Activated CD4-positive, CD25-positive, alpha-beta regulatory T cell treated with anti-CD3 and anti-CD28 coated beads, Interleukin-2, amount 50 U/mL, for 24 hours (primary cell): ENCODE data around the gene RGS6.
A peak's percentile ranks its signal among the peaks of the same experiment; 100 is the strongest.

Experiments
- ATAC-seq, 2 donors: fragments of 150-1000 bp; cut with Tn5 transposase; one replicate each; pipeline ENCODE4 v1.10.0; 2021; ENCODE audit warnings: mild to moderate bottlenecking in 1 of 2, moderate library complexity in 1 of 2

RGS6 gene

DNA sequence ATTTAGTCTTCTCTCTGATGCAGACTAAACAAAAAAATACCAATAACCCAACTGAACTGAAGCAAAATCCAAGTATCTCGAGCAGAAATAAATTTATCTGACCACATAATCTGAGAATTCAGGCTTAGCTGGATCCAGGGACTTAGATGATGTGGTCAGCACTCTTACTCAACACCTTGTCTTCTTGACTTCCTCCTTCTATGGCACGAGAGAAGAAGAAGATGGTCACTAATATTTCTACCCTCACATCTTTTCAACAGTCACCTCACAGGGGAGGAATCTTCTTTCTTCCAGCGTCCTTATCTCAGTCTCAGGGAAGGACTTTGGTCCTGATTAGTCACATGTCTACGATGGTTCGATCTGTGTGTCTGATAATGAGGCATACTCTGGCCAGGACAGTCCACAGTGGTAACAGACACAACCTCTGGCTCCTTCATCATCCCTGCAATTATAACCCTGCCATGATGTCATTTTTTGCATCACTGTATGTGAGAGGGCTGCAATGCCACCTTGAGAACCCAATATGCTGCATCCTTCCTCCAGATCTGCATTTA is 15.8 kb downstream of the RGS6 start:
- no peak for ATAC-seq

DNA sequence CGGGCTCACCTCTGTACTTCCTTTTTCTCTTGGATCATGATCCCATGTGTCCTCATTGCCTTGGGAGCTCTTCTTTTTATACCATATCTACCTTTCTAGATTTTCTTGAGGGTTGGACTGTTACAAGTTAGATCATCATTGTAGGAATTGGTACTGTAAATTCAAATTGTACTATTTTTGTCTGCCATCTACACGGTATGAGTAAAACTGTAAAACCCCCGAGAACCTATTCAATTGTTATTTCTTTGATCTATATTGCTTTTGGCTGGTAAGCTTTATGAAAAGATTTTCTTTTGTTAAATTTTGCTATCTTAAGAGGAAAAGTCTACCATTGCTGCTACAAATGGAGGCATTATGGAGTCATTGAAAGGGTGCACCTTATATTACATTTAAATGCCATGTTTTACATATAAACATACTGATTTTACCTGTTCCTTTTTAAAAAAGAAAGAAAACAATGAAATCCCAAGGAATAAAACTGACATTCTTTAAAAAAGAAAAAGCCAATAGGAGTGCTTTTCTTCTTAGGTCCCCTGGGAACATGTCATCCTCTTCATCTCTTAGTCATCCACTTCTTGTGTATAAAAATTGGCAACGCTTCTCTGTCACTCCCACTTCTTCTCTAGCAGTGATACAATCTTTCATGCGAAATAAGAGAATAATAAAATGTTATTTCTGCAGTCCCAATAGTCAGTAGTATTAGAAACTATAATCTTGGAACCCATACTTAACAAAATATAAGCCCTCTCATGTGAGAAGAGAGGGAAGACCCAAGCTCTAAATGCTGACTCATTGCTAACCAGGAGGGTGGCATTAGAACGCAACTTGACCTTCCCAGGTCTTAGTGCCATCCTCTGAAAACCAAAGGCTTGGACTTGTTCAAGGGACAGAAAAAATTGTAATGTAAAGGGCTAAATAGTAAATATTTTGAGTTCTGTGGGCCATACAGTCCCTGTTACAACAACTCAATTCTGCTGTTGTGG is 20.4 kb downstream of the RGS6 start:
- no peak for ATAC-seq

DNA sequence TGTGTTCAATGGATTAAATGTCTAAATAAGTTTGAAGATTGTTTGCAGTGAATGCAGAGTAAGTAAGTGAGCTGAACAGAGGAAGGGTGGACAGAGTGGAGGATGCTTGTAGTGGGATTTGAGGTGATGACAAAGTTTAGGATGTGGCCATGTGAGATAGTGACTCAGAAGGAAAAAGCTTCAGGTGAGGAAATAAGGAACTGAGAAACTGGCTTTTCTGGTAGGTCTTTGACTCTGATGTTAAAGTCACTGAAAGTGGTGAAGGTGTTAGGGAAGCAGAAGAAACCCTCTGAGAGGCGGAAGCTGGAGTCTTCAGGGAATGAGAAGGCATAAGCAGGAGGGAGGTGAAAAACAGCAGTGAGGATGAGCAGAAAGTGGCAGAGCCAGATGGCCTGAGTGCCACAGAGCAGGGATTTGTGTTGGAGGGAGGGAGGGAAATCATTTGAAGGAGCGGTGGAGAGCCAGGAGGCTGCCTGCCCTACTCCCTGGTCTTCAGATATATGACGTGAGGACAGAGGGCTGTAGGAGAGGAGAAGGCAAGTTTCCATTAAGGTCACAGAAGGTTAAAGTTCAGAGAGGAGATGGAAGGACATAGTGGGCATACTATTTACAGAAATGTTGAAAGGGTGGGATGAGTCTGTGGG is 24.8 kb downstream of the RGS6 start:
- ATAC-seq, result no peak

DNA sequence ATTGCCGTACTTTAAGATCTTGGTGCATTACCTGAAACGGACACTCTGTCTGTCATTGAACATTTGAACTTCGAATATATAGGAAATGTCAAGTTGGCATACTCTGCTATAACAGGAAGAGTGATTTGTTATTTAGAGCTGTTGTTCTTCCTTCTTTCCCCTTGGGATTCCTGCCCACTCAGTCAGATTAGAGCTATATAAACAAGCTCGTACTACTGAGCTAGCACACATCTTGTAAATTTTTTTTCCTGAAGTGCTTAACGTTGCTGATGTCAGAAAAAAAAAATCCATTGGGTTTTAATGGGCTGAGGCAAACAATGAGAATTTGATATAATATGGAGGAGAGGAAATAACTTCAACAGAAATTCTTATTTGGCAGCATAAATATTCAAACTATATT is 26.8 kb downstream of the RGS6 start:
- ATAC-seq, result no peak

DNA sequence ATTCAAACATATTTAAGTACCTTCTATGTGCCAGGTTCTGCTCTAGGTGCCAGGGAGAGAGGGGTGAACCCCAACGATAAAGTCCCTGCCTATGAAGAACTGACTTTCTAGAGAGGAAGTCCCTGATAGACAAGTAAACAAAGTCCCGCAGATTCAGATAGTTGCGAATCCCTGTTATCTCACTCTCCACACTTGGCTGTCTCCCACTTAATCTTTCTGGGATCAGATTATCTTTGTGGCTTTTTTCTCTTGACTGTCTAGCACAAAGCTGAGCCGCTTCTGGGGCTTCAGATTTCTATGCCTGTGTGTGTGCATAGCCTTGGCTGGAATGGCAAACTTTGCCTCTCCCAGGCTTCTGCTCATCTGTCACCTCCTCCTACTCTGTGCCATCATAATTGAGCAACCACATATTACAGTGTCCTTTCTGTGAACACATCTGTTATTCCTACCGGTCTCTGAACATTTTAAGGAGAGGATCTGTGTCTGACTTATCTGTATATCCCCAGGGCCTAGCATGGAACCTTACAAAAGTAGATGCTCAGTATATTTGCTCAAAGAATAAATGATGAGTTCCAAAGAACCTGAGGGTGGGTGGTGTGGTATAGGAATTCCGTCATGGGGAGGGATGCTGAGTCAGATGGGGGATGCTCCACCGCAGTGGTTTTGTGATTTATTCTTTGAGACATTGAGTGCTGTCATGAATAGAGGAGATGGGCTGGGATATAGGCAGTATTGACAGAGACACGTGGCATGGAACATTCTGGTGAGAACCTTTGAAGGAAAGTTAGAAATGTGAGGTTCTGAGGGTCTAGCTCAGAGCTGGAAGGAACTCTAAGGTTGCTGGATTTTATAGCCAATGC is 28.5 kb downstream of the RGS6 start:
- no peak for ATAC-seq

DNA sequence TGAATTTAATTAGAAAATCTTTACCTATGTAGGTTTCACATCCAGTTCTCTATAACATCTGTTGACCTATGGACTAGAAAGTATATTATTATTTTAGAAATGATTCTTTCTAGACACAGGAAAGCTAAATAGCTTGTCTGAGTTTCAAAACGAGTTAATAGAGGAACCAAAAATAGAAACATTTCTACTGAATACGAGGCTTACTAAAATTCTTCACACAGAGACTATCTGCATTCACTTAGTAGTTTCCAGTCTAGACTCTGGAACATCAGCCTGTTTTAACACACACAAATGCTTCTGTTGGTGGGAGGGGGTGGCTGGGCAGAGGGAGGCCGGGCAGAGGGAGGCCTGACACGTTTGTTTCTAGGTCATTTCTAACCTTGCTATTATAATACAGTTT is 29.7 kb downstream of the RGS6 start:
- ATAC-seq, result no peak

DNA sequence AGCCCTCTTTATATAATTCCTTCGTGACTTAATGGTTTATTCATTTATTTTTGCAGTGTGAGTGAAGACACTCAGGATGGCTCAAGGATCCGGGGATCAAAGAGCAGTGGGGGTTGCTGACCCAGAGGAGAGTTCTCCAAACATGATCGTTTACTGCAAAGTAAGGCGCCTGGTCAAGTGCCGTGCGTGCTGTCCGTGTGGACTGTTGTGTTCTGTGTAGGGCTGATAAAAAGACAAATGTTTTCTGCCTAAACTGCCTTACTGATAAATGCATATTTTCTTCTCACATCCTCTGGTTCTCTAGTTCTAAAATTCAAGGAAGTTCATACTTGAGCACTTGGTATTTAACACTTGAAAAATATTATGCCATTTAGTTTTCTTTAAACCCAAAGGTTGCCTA is 32.5 kb downstream of the RGS6 start:
- ATAC-seq, result no peak

DNA sequence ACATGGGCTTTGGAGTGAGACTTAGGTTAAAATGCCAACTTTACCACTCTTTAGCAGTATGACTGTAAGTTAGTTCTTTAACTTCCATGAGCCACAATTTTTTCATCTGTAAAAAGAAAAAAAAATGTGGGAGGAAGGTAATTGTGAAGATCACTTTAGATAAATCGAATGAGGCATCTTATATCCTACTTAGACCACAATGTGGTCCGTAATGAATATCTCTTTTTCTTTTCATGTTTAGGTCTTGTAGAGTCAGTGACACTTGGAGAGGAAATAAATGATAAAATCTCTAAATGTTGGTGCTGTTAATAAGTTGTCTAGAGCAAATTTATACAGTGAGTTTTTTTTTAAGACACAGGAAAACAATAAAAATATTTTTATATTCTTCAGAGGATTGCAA is 34.3 kb downstream of the RGS6 start:
- no peak for ATAC-seq

DNA sequence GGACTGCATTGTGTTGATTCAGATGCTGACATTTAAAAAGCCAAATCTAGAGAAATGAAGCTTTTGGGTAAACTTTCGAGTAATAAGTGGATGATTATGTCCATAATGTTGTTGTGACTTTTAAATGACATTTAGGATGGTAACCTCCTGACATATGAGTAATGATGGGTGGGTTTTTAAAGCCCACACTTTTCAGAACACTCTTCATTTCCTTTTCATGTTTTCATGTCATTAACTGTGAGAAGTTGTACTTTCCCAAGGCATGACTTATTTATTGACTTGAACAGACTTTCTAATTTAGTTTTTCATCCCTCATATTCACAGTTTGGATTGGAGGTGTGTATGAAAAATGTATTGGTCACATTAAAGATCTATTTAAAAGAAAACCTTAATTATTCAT is 35.5 kb downstream of the RGS6 start:
- ATAC-seq, result peak in 1 of 2 donors; percentile 17

DNA sequence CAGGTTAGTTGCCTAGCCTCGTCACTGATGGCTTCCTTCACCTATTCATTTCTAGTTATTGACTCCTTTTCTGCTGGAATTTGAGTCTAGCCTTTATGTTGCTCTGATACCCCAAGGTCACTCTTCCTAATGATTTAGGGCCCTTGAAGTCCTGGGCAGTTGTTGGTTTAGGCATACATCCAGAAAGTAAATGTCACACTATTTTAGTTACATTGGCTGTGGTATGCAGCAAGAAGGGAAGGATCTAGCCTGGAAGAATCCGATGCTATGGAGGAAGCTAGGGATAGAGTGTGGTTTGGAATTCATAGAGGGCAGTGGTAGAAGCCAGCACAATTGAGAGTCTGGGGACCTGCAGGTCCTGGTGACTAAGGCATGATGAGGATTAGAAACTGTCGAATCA is 38.0 kb downstream of the RGS6 start:
- no peak for ATAC-seq

DNA sequence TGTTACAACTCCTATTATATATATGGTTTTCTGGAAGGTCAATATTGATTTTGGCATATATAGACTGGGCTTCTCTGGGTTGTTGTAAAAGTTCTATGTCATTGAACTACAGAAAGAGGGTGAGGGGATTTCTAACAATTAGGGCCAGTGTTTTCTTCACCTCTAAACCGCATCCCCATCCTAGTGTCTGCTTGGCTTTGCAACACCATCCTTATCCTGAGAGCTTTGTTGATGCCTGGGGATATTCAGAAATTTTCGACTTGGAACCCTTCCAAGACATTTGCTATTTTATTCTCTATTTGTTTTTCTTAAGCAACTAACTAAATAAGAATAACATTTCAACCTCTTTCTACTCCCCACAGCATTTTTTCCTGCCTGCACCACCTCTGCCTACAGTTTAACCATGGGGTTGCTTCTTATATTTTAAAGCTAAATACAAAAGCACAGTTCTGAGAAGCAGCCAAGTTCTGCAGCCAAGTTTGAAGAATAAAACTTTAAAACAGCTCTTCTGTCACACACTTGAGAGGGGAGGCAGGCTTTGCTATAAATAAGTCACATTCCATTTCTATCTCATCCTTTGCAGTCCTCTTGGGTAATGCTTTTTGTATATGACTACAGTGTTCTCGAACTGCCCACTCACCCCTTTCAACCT is 53.4 kb downstream of the RGS6 start:
- no peak for ATAC-seq

DNA sequence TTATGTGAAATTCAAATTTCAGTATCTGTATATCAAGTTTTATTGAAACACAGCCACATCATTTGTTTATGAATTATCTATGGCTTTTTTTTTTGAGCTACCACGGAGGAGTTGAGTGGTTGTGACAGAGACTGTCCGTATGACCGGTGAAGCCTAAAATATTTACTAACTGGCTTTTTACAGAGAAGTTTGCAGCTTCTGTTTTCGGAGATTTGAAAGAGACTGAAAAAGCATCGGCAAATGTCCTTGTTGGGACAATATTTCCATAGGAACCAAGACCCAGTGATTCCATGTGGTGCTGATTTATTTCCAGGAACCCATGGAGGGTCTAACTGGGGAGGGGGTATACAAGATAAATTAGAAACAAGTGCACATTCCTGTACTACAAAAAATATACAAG is 56.2 kb downstream of the RGS6 start:
- ATAC-seq, result no peak

DNA sequence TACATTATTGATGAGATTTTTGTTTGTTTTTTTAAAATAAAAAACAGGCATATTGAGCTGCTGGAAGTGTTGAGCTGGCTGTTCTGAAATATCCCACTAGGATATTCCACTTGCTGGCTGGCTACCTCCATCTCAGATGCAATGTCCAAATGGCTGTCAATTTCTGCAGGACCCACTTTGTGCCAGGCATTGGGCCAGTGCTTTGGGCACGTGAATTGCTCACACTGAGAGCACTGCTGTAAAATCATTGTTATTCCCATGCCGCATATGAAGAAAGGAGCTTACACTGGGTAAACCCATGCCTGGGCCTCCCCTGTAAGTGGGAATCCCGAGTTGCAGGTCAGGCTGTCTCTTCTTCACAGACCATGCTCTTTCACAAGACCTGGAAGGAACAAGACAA is 56.7 kb downstream of the RGS6 start:
- no peak for ATAC-seq

DNA sequence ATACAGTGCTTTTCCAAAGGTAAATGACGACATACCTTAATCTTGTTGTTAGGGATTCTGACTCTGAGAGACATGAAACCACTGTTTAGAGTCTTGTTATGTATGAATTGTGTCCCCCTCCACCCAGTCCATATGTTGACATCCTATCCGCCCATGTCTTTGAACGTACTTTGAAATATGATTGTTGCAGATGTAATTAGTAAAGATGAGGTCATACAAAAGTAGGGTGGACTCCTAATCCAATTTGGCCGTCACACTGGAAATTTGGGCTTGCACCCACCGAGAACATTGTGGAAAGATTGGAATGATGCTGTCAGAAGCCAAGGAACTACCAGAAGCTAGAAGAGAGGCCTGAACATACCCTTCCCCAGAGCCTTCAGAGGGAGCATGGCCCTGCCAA is 62.2 kb downstream of the RGS6 start:
- ATAC-seq, result no peak

DNA sequence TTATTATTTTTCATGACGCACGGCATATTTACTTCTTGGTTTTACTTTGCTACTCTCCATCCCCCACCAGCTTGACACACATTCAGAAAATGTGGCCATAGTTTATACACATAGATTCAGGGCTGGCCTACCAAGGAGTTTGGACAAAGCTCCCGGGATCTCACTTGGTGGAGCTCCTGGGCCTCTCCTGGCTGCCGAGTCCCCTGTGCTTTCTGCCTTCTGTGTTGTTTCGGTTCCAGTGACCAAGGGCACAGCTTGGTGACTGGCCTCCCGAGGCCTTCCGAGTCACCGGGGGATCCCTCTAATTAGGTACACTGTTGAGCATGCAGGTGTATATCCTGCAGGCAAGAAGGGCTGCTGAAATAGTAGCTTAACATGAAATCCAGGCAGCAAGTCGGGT is 63.5 kb downstream of the RGS6 start:
- no peak for ATAC-seq

DNA sequence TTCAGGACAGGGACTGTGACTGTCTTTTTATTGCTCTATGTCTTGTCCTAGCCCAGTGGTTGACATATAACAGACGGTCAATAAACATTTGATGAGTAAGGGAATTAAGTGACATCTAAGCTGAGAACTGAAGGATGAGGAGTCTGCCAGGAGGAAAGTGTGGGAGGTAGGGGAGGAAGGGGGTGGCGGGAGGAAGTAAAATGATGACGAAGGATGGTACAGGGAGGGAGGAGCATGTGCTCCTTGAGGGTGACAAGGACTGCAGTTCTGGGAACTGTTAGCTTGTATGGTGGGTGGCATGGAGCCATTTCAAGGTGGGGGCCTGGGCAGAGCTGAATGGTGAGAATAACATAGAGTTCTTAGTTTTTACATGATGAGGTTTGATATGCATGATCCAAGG is 64.4 kb downstream of the RGS6 start:
- no peak for ATAC-seq

DNA sequence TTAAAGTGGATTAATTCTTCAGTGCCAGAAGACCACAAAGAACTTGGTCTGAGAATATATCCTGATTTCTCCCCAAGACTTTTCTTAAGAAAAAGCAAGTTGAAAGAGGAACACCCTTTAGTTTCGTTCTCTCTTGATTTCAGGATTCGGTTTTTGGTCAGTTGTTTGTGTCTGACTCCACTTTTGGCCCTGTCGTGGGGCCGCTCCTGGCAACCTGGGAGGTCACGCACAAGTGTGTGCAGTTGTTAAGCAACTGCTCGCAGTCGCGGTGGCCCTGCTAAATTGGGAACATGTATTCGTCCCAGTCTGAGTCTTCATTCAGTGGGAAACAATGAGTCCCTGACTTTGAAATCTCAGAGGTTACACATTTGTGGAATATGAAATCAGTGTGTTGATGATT is 68.7 kb downstream of the RGS6 start:
- no peak for ATAC-seq

DNA sequence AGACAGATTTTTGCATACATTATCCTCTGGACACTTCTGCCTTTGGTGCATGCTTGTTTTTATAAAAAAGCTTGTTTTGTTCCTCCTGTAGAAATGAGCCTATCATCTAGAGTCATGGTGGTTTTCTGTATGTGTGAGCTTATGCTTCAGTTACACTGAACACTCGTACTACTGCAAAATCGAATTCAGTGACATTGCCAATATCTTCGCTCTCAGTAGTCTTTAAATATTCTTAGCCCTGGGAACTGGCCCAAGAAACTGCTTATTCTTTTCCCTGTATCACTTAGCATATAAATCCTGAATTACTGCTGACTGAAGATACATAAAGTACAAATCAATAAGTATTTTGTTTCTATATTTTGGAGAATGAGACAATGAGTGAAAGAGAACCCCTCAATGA is 70.5 kb downstream of the RGS6 start:
- no peak for ATAC-seq

DNA sequence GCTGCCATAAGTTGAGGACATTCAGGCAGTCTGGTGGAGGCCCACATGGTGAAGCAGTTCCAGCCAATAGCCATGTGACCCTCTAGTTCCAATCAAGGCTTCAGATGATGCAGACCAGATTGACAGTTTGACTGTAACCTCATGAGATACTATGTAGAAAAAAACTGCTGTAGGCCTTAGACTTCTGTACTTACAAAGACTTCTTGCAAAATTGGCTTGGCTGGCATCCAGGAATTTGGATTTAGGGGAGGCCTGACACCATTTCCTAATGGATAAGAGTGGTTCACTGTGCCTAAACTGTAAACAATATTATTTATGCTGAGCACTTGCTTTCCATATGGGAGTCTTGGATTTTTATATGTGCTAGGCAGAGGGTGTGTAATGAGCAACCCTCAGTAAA is 76.4 kb downstream of the RGS6 start:
- no peak for ATAC-seq

DNA sequence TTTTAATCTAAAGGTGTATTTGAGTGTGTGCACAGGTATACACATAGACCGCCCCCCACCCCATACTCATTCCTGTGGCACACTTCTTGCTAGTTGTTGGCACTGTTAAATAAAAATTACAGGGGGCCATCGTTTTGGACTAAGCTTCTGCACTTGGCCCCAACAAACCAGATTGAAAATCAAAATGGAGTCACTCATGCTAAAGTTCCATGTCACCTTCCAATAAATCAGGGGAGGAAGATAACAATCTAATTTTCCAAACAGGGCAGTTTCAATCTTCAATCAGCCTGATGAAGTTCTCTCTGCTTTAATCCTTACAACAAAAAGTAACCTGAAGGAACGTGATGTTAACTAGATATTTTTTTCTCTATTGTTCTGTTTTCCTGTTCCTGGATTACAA is 78.2 kb downstream of the RGS6 start:
- ATAC-seq, result no peak

DNA sequence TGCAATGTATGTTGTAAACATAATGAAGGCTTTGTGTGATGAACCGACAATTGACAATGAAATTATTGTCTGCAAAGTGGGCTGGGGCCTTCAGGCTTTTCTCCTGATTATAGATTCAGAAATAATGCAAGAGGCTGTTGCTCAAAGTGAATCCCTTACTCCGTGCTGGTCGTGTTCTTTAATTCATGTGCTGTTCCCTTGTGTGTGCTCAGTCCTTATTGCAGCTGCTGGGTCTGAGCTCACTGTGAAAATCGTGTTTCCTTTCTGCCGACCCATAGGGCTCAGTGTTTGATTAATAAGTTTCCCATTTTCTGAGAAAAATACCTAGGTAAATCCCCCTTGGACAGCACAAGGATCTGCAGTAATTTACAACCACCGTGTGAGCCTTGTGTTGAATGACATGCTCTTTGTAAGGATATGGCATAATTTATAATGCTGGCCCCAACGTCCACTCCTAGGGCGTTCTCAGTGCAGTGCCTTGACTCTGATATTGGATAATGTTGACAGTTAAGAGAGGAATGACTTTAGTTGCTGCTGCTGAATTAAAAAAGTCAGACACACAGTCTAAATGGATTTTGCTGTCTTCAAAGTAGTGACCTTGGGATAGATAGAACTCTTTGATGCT is 81.6 kb downstream of the RGS6 start:
- ATAC-seq, result no peak

DNA sequence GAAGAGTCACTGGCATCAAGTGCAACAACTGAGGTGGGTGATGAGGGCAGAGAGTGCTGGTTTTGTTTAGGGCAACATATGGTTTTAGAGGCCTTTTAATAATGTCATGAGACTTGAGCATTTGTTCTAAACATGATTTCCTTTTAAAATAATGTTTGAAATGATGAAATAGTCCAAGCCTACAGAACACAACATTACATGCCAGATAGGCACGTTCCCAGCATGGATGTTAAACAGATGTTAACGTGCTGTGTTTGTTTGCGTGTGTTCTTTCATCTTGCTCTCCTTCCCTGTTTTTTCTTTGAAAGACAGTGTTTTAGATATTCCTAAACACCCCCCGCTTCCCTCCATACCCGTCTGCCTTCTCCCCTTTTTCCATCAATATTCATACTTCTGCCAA is 82.3 kb downstream of the RGS6 start:
- ATAC-seq, result no peak
